Measurements from ENCODE around the gene ANKRD31. TPM values are rescaled to one million over a fixed set of nuclear protein-coding genes. Genes with fewer than 3 reads are reported as not detected.

ANKRD31 gene
- total RNA-seq, 1 experiment from 2014 or later: 0.30 TPM

DNA sequence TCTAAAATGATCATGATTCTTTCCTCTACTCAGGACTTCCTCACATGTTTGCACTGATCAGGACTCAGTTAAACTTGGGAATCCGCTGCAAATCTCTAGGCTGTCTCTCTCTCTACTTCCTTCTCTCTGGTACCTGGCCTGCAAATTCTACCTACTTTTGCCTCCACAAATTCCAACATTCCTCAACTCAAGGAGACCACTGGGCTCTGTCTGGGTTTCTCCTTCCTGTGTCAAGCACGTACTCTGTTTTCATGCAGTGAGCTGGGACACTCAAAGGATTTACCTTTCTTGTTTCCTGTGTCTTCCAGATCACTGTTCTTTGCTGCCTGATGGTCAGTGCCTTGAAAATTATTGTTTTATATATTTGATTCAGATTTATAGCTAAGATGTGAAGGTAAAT, 45.9 kb upstream of the ANKRD31 start:
- H3K9me3 ChIP-seq (ENCODE audit: control insufficient read depth in 1 of 2, insufficient read depth in 1 of 2, low read depth in 1 of 2, low read length in 2 of 2): no peaks in the 10 kb centered on the region
- no peak overlapping the region for H3K4me3 ChIP-seq (replicated peaks in 1 of 2; ENCODE audit: low read depth in 1 of 2, low read length in 2 of 2)
- intact Hi-C loops (cut with micrococcal nuclease): no loop called here
- BruUV-seq (replicated peaks): no TSS peak
- H3K27me3 ChIP-seq (ENCODE audit: insufficient read depth, low read length): no peaks in the 10 kb centered on the region
- no peak for TF ChIP-seq ZNF274 (IDR thresholded peaks at IDR 0.05; ENCODE audit: low read depth, low read length)
- no peak for TF ChIP-seq ZFX (IDR thresholded peaks at IDR 0.05)
- TF ChIP-seq EZH2 (IDR thresholded peaks at IDR 0.05): no peak
- no peak for TF ChIP-seq POLR2A (IDR thresholded peaks at IDR 0.05; ENCODE audit: borderline replicate concordance, extremely low read depth, insufficient read depth, insufficient read length)
- no peak for TF ChIP-seq POLR2AphosphoS5 (IDR thresholded peaks at IDR 0.05; ENCODE audit: low read depth, low read length)
- no peak for TF ChIP-seq CBX3 (IDR thresholded peaks at IDR 0.05; ENCODE audit: low read depth)
- TF ChIP-seq, protein P1, sequence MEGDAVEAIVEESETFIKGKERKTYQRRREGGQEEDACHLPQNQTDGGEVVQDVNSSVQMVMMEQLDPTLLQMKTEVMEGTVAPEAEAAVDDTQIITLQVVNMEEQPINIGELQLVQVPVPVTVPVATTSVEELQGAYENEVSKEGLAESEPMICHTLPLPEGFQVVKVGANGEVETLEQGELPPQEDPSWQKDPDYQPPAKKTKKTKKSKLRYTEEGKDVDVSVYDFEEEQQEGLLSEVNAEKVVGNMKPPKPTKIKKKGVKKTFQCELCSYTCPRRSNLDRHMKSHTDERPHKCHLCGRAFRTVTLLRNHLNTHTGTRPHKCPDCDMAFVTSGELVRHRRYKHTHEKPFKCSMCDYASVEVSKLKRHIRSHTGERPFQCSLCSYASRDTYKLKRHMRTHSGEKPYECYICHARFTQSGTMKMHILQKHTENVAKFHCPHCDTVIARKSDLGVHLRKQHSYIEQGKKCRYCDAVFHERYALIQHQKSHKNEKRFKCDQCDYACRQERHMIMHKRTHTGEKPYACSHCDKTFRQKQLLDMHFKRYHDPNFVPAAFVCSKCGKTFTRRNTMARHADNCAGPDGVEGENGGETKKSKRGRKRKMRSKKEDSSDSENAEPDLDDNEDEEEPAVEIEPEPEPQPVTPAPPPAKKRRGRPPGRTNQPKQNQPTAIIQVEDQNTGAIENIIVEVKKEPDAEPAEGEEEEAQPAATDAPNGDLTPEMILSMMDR (IDR thresholded peaks at IDR 0.05 in 2 of 3, conservative IDR thresholded peaks at IDR 0.05 in 1 of 3; ENCODE audit: borderline replicate concordance in 1 of 3, insufficient read depth in 1 of 3, low read depth in 2 of 3, low read length in 2 of 3): no peak
- TF ChIP-seq, protein P2, sequence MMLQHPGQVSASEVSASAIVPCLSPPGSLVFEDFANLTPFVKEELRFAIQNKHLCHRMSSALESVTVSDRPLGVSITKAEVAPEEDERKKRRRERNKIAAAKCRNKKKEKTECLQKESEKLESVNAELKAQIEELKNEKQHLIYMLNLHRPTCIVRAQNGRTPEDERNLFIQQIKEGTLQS (IDR thresholded peaks at IDR 0.05): no peak
- TF ChIP-seq SP1 (IDR thresholded peaks at IDR 0.05; ENCODE audit: low read depth): no peak
- TF ChIP-seq TCF7L2 (IDR thresholded peaks at IDR 0.05; ENCODE audit: borderline replicate concordance, extremely low read depth, insufficient read depth, insufficient read length): no peak
- TF ChIP-seq, protein P3, sequence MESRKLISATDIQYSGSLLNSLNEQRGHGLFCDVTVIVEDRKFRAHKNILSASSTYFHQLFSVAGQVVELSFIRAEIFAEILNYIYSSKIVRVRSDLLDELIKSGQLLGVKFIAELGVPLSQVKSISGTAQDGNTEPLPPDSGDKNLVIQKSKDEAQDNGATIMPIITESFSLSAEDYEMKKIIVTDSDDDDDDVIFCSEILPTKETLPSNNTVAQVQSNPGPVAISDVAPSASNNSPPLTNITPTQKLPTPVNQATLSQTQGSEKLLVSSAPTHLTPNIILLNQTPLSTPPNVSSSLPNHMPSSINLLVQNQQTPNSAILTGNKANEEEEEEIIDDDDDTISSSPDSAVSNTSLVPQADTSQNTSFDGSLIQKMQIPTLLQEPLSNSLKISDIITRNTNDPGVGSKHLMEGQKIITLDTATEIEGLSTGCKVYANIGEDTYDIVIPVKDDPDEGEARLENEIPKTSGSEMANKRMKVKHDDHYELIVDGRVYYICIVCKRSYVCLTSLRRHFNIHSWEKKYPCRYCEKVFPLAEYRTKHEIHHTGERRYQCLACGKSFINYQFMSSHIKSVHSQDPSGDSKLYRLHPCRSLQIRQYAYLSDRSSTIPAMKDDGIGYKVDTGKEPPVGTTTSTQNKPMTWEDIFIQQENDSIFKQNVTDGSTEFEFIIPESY (IDR thresholded peaks at IDR 0.05; ENCODE audit: extremely low read depth, insufficient replicate concordance, low read length): no peak
- TF ChIP-seq FOSL1 (IDR thresholded peaks at IDR 0.05; ENCODE audit: low read depth): no peak
- TF ChIP-seq SRF (IDR thresholded peaks at IDR 0.05; ENCODE audit: low read depth): no peak
- TF ChIP-seq ELF1 (IDR thresholded peaks at IDR 0.05; ENCODE audit: borderline replicate concordance, low read depth): no peak
- TF ChIP-seq, protein P4, sequence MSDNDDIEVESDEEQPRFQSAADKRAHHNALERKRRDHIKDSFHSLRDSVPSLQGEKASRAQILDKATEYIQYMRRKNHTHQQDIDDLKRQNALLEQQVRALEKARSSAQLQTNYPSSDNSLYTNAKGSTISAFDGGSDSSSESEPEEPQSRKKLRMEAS (IDR thresholded peaks at IDR 0.05): no peak
- TF ChIP-seq EGR1 (IDR thresholded peaks at IDR 0.05; ENCODE audit: low read depth): no peak
- no peak for TF ChIP-seq SIN3A (IDR thresholded peaks at IDR 0.05; ENCODE audit: low read depth)
- TF ChIP-seq YY1 (IDR thresholded peaks at IDR 0.05; ENCODE audit: extremely low read depth, insufficient replicate concordance, low read depth, low read length): no peak
- TF ChIP-seq, protein P5, sequence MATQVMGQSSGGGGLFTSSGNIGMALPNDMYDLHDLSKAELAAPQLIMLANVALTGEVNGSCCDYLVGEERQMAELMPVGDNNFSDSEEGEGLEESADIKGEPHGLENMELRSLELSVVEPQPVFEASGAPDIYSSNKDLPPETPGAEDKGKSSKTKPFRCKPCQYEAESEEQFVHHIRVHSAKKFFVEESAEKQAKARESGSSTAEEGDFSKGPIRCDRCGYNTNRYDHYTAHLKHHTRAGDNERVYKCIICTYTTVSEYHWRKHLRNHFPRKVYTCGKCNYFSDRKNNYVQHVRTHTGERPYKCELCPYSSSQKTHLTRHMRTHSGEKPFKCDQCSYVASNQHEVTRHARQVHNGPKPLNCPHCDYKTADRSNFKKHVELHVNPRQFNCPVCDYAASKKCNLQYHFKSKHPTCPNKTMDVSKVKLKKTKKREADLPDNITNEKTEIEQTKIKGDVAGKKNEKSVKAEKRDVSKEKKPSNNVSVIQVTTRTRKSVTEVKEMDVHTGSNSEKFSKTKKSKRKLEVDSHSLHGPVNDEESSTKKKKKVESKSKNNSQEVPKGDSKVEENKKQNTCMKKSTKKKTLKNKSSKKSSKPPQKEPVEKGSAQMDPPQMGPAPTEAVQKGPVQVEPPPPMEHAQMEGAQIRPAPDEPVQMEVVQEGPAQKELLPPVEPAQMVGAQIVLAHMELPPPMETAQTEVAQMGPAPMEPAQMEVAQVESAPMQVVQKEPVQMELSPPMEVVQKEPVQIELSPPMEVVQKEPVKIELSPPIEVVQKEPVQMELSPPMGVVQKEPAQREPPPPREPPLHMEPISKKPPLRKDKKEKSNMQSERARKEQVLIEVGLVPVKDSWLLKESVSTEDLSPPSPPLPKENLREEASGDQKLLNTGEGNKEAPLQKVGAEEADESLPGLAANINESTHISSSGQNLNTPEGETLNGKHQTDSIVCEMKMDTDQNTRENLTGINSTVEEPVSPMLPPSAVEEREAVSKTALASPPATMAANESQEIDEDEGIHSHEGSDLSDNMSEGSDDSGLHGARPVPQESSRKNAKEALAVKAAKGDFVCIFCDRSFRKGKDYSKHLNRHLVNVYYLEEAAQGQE (IDR thresholded peaks at IDR 0.05; ENCODE audit: low read depth): no peak
- peak overlapping the region; percentile 59; the same call in 1 of the 2 replicates for H3K4me2 ChIP-seq (ENCODE audit: low read length)
- no peak for ATAC-seq
- CTCF ChIA-PET: no interaction called here
- DNase-seq (ENCODE audit: low read depth, low spot score): no peak
- H4K20me1 ChIP-seq (ENCODE audit: insufficient read depth): no peaks in the 10 kb centered on the region
- H3K9me2 ChIP-seq (ENCODE audit: insufficient read depth): no peaks in the 10 kb centered on the region
- peaks cover 0 to 22% of the 10 kb centered on the region in 2 experiments; a peak in 2 of 4 replicates for H3K4me1 ChIP-seq (ENCODE audit: control insufficient read depth in 1 of 2, insufficient read depth in 2 of 2, low read length in 2 of 2)
- H3K9ac ChIP-seq (ENCODE audit: low read length): no peak overlapping the region
- POLR2A ChIA-PET: no interaction called here
- H3K79me2 ChIP-seq (ENCODE audit: insufficient read depth, low read length): no peaks in the 10 kb centered on the region
- no peak overlapping the region for H3K27ac ChIP-seq (ENCODE audit: low read depth, low read length)
- H3K36me3 ChIP-seq (ENCODE audit: control insufficient read depth in 1 of 2, insufficient read depth in 2 of 2, low read length in 2 of 2): no peaks in the 10 kb centered on the region
- RAD21 ChIA-PET (ENCODE audit: low non-redundant PET in 1 of 2, low total read pairs in 2 of 2, uncharacterized antibody in 2 of 2, unreplicated experiment in 2 of 2): no interaction called here
- no peak overlapping the region for H2AFZ ChIP-seq (ENCODE audit: low read depth, low read length, poor library complexity, severe bottlenecking)

Data from HCT116 (cell line).